Adipocyte (in vitro differentiated cells): Measurements from ENCODE around the gene OR13G1.
A peak's percentile ranks its signal among the peaks of the same experiment; 100 is the strongest.

Experiments
- DNase-seq: peaks from one replicate; pipeline ENCODE4 v3.0.0-alpha.2; 2015; ENCODE audit warnings: low read depth
- H3K27me3 ChIP-seq: replicated peaks from 2 replicates; pipeline ENCODE4 v1.7.0; 2013; ENCODE audit warnings: mild to moderate bottlenecking, low read length, moderate library complexity; ENCODE audit not compliant: control insufficient read depth, insufficient read depth
- H3K36me3 ChIP-seq: 2 replicates; pipeline ENCODE4 v1.7.0; 2013; ENCODE audit warnings: low read length, mild to moderate bottlenecking, moderate library complexity; ENCODE audit not compliant: control insufficient read depth, insufficient read depth, severe bottlenecking
- H3K4me1 ChIP-seq: 2 replicates; pipeline ENCODE4 v1.7.0; 2013; ENCODE audit warnings: mild to moderate bottlenecking, low read length, moderate library complexity; ENCODE audit not compliant: control insufficient read depth, insufficient read depth
- H3K4me3 ChIP-seq: 2 replicates; pipeline ENCODE4 v1.7.0; 2013; ENCODE audit warnings: mild to moderate bottlenecking, low read length, moderate library complexity
- H3K9ac ChIP-seq: 2 replicates; pipeline ENCODE4 v1.7.0; 2013; ENCODE audit warnings: mild to moderate bottlenecking, low read length, moderate library complexity
- H3K9me3 ChIP-seq: 2 replicates; pipeline ENCODE4 v1.7.0; 2013; ENCODE audit warnings: mild to moderate bottlenecking, low read length, moderate library complexity; ENCODE audit not compliant: control insufficient read depth

The OR13G1 gene

DNA sequence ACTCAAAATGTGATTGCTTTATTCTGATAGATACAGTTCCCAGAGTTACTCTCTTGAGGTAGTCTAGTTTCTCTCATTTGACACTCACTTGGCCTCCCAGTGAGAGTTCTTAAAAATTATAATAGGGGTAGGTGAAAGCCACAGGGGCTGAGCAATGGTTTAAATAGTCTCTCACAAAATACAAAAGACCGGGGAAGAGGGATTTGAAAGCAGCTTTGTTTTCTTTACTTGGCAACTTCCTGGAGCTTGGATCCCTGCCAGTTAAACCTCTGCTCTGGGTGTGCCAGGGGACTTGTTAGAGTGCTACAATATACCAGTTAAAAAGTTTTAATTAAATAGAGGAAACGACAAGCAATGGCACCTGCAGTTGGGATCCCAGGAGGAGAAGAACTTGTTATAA lies 31.7 kb downstream of the OR13G1 start:
- Histone ChIP-seq H3K36me3 (no peaks in the 10 kb centered on the region), H3K9me3 (no peaks in the 10 kb centered on the region), H3K4me1 (no peaks in the 10 kb centered on the region), H3K4me3 (no peak overlapping the region), H3K9ac (no peak overlapping the region), H3K27me3 (no peaks in the 10 kb centered on the region)
- DNase-seq, result no peak

- no peaks in the 10 kb centered on the region for H3K4me1 ChIP-seq
- DNase-seq, result no peak
- H3K27me3 ChIP-seq, result no peaks in the 10 kb centered on the region
- H3K9me3 ChIP-seq, result no peaks in the 10 kb centered on the region
- no peaks in the 10 kb centered on the region for H3K36me3 ChIP-seq
- no peak overlapping the region for H3K4me3 ChIP-seq
- no peak overlapping the region for H3K9ac ChIP-seq
Measured at GRCh38 chr1:247646867-247647266, 32.7 kb downstream of the OR13G1 start.

DNA sequence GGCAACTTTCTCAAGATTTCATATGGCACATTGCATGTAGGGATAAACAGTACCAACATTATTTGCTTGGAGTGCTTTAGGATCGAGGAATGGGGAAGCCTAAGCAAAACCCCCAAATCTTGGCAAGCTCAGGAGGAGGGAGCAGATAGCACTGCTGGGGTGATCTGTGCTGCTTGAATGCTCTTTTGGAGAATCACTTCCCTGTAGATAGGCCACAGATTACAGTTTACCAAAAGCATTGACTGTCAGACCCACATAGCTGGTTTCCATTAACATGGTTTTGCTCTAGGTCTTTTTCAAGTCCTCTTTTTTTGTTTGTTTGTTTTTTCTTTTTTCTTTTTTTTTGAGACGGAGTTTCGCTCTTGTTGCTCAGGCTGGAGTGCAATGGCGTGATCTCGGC lies 36.8 kb downstream of the OR13G1 start:
- Histone ChIP-seq H3K9ac (no peak overlapping the region), H3K4me1 (no peaks in the 10 kb centered on the region), H3K9me3 (no peaks in the 10 kb centered on the region), H3K27me3 (no peaks in the 10 kb centered on the region), H3K36me3 (no peaks in the 10 kb centered on the region), H3K4me3 (no peak overlapping the region)
- DNase-seq, result no peak

- H3K36me3 ChIP-seq, result no peaks in the 10 kb centered on the region
- no peaks in the 10 kb centered on the region for H3K27me3 ChIP-seq
- no peaks in the 10 kb centered on the region for H3K9me3 ChIP-seq
- no peaks in the 10 kb centered on the region for H3K4me1 ChIP-seq
- peak overlapping the region; percentile 75 for H3K9ac ChIP-seq
- no peak for DNase-seq
- peak overlapping the region; percentile 74 for H3K4me3 ChIP-seq
Measured at GRCh38 chr1:247639381-247639981, 40.1 kb downstream of the OR13G1 start.

DNA sequence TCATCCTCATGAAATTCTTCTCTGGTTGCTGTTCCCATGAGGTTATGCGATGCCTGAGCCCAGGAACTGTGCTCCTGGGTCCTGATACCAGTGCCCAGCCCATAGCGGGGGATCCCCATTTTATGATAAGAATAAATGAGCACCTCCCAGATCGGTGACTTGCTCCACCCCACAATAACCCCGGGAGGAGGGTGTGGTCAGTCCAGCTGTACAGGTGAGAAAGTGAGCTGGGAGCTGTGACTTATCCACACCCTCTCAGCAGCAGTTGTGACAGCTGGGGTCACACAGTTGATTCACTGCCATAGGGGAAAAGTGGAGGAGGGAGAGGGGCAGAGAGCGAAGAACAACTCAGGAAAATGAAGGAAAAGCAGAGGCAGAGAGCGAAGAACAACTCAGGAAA lies 40.8 kb downstream of the OR13G1 start:
- Histone ChIP-seq H3K9ac (peak overlapping the region; percentile 63), H3K4me3 (peak overlapping the region; percentile 74), H3K4me1 (no peaks in the 10 kb centered on the region), H3K9me3 (no peaks in the 10 kb centered on the region), H3K27me3 (no peaks in the 10 kb centered on the region), H3K36me3 (no peaks in the 10 kb centered on the region)
- DNase-seq, result no peak

DNA sequence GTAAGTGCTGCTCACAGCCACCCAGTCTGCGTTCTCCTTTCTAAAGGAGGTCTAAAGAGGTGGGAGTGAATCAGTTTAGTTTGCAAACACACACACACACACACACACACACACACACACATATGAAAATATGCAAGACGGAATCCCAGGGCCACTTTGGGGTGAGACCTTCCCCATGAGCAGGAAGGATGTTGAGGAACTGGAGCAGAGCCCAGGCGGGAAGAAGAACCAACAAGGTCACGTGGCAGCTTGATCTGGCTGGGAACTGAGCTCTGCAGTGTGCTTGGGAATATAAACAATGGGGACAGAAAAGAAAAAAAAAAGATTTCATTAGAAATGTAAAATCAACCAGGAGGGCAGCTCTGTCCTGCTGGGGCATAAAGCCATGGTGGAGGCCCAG lies 41.5 kb downstream of the OR13G1 start:
- H3K9me3 ChIP-seq, result no peaks in the 10 kb centered on the region
- H3K36me3 ChIP-seq, result no peaks in the 10 kb centered on the region
- no peak overlapping the region for H3K4me3 ChIP-seq

GRCh38 chr1:247627951-247628350 lies 51.6 kb downstream of the OR13G1 start:
- no peak for DNase-seq
- no peak overlapping the region for H3K4me3 ChIP-seq
- H3K27me3 ChIP-seq, result no peaks in the 10 kb centered on the region
- no peaks in the 10 kb centered on the region for H3K4me1 ChIP-seq
- H3K9ac ChIP-seq, result no peak overlapping the region
- no peaks in the 10 kb centered on the region for H3K9me3 ChIP-seq
- no peaks in the 10 kb centered on the region for H3K36me3 ChIP-seq

More for the DNA sequence above, 41.5 kb downstream of the OR13G1 start:
- H3K27me3 ChIP-seq, result no peaks in the 10 kb centered on the region
- no peaks in the 10 kb centered on the region for H3K4me1 ChIP-seq
- H3K9ac ChIP-seq, result no peak overlapping the region
- no peak for DNase-seq
